A549 treated with AZD9567 at 1 μM for 4 hours (cell line): ENCODE results near the gene MRPL45. TPM values are rescaled to one million over a fixed set of nuclear protein-coding genes. Genes with fewer than 3 reads are reported as not detected.

Source experiments
- total RNA-seq: library from RNA; stranded (reverse); fragments of 200-300 nt; extraction: Qiagen RNA extraction; gene quantifications from 5 replicates; pipeline ENCODE4 v1.2.3, GENCODE V29; 2022; ENCODE audit not compliant: insufficient read depth

The MRPL45 gene
- total RNA-seq = 57.6 to 65.9 TPM (median 58.6 TPM) in 5 replicates

GRCh38 chr17:38296834-38297517, at the start of gene MRPL45:
TSS of gene MRPL45 (plus strand) at chr17:38297168. CDS start at chr17:38297184, 16 bp downstream.

GRCh38 chr17:38343608-38344419, 46.8 kb downstream of the MRPL45 start, which contains the start of gene GPR179:
TSS of gene GPR179 (minus strand) at chr17:38343956. CDS start at chr17:38343789, 167 bp downstream.

GRCh38 chr17:38351412-38352222, 54.6 kb downstream of the MRPL45 start, which contains the start of gene SOCS7:
TSS of gene SOCS7 (plus strand) at chr17:38351844. CDS start at chr17:38352053, 209 bp downstream.

Other genes with a start within 250 kb of the MRPL45 start
- not detected in 5 replicates for gene TBC1D3C, start 228.5 kb upstream of the MRPL45 start, total RNA-seq
- gene TBC1D3E, start 169.2 kb upstream of the MRPL45 start, total RNA-seq = 0.08 TPM in 1 of 5 replicates, not detected in the others
- gene TBC1D3, start 104.6 kb upstream of the MRPL45 start, total RNA-seq = not detected in 5 replicates
- 0.03 to 0.05 TPM (median 0.05 TPM) in 4 of 5 replicates, not detected in the other for gene GPR179, start 46.8 kb downstream of the MRPL45 start, total RNA-seq
- gene SOCS7, start 54.7 kb downstream of the MRPL45 start, total RNA-seq = 12.6 to 21.2 TPM (median 16.2 TPM) in 5 replicates
- 40.5 to 56.8 TPM (median 54.6 TPM) in 5 replicates for gene ARHGAP23, start 131.3 kb downstream of the MRPL45 start, total RNA-seq